ENCODE data around the gene LAD1.

Gene LAD1

DNA sequence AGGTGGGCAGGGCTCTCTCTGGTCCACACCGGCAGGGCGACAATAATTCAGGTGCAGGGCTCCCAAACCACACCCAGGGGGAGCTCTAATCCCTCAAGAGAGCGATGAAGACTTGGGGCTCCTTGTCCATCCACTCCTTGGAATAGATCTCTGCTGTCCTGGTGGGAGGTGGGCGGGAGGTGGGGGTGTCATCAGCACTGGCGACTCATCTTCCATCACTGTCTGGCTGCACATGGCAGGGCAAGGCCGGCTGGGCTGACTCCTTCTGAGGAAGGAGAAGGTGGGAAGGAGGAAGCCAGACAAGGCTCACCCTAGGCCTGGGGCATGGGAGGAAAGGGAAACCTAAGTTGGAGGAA lies 50.9 kb downstream of the LAD1 start:
- H3K27ac ChIP-seq (ENCODE audit: low read depth, low read length, severe bottlenecking): no peak overlapping the region
- no peaks in the 10 kb centered on the region for H3K36me3 ChIP-seq (ENCODE audit: control insufficient read depth, insufficient read depth, low read length)
- 0 to 24% methylated on average over 1 to 3 of the region's 6 CpGs for WGBS, 2 experiments (ENCODE audit: insufficient coverage in 2 of 2)
- no peak overlapping the region for H3K4me3 ChIP-seq (ENCODE audit: extremely low read depth, insufficient read depth, low read length, poor library complexity, severe bottlenecking)
- H3K9me3 ChIP-seq (ENCODE audit: control insufficient read depth, low read length): no peaks in the 10 kb centered on the region
- H3K4me1 ChIP-seq (ENCODE audit: control insufficient read depth, insufficient read depth, low read length, poor library complexity, severe bottlenecking): peaks cover 8% of the 10 kb centered on the region

GRCh38 chr1:201347498-201348210 lies 51.5 kb downstream of the LAD1 start:
- WGBS, 2 experiments (ENCODE audit: insufficient coverage in 2 of 2): 17 to 38% methylated on average over 2 to 7 of the region's 7 CpGs
- no peaks in the 10 kb centered on the region for H3K9me3 ChIP-seq (ENCODE audit: control insufficient read depth, low read length)
- H3K4me1 ChIP-seq (ENCODE audit: control insufficient read depth, insufficient read depth, low read length, poor library complexity, severe bottlenecking): peaks cover 8% of the 10 kb centered on the region
- no peaks in the 10 kb centered on the region for H3K36me3 ChIP-seq (ENCODE audit: control insufficient read depth, insufficient read depth, low read length)
- H3K27ac ChIP-seq (ENCODE audit: low read depth, low read length, severe bottlenecking): no peak overlapping the region
- no peak overlapping the region for H3K4me3 ChIP-seq (ENCODE audit: extremely low read depth, insufficient read depth, low read length, poor library complexity, severe bottlenecking)

DNA sequence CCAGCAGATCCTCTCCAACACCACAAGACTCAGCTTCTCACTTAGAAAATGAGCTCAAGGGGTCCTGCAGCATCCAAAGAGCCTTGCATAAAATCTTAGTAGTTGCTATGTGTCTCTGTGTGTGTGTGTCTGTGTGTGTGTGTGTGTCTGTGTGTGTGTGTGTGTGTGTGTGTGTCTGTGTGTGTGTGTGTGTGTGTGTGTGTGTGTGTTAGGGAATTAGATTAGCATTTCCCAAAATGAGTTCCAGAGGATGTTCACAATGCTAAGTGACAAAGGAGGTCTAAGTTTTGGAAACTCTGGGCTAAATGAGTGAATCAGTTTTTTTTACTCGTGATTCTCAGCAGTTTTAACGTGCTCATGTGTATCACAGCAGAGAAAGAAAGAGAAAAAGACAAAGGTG lies 52.1 kb downstream of the LAD1 start:
- no peak overlapping the region for H3K4me3 ChIP-seq (ENCODE audit: extremely low read depth, insufficient read depth, low read length, poor library complexity, severe bottlenecking)
- no peaks in the 10 kb centered on the region for H3K9me3 ChIP-seq (ENCODE audit: control insufficient read depth, low read length)
- no peaks in the 10 kb centered on the region for H3K36me3 ChIP-seq (ENCODE audit: control insufficient read depth, insufficient read depth, low read length)
- no peak overlapping the region for H3K27ac ChIP-seq (ENCODE audit: low read depth, low read length, severe bottlenecking)
- 15 to 44% methylated on average over 2 of the region's 2 CpGs for WGBS, 2 experiments (ENCODE audit: insufficient coverage in 2 of 2)
- peaks cover 8% of the 10 kb centered on the region for H3K4me1 ChIP-seq (ENCODE audit: control insufficient read depth, insufficient read depth, low read length, poor library complexity, severe bottlenecking)

DNA sequence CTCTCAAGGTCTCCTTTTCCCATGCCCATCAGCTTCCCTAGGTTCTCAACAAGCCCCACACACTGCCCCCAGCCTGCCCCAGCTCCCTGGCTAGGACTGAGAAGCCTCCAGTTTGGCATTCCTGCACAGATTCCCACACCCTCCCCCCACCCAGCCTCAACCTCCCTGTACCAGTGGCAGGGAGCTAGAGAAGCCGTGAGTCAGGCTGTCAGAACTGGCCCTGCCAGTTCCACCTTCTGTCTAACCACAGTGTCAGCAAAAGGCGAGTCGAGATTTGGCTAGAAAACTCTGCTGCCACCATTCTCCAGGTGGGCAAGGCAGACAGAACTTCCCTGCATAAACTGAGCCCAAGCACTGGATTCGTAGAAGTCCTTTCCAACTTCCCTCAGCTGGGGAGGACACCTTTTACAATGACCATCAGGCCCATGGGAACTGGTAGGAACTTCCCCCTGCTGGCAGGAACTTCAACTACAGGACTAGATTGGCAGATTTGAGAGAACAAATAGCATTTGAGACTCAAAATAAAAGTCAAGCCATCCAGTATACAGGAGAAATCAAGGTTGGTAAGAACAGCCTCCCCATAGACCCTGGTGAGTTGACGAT lies 52.7 kb downstream of the LAD1 start:
- Histone ChIP-seq H3K27ac (ENCODE audit: low read depth, low read length, severe bottlenecking) (no peak overlapping the region), H3K36me3 (ENCODE audit: control insufficient read depth, insufficient read depth, low read length) (no peaks in the 10 kb centered on the region), H3K4me1 (ENCODE audit: control insufficient read depth, insufficient read depth, low read length, poor library complexity, severe bottlenecking) (peaks cover 8% of the 10 kb centered on the region), H3K9me3 (ENCODE audit: control insufficient read depth, low read length) (no peaks in the 10 kb centered on the region), H3K4me3 (ENCODE audit: extremely low read depth, insufficient read depth, low read length, poor library complexity, severe bottlenecking) (no peak overlapping the region)
- 63 to 84% methylated on average over 4 to 5 of the region's 5 CpGs for WGBS, 2 experiments (ENCODE audit: insufficient coverage in 2 of 2)

GRCh38 chr1:201345081-201345355 lies 54.1 kb downstream of the LAD1 start:
- H3K9me3 ChIP-seq (ENCODE audit: control insufficient read depth, low read length): peaks cover 6% of the 10 kb centered on the region
- H3K27ac ChIP-seq (ENCODE audit: low read depth, low read length, severe bottlenecking): no peak overlapping the region
- H3K4me1 ChIP-seq (ENCODE audit: control insufficient read depth, insufficient read depth, low read length, poor library complexity, severe bottlenecking): peaks cover 8% of the 10 kb centered on the region
- H3K36me3 ChIP-seq (ENCODE audit: control insufficient read depth, insufficient read depth, low read length): no peaks in the 10 kb centered on the region
- H3K4me3 ChIP-seq (ENCODE audit: extremely low read depth, insufficient read depth, low read length, poor library complexity, severe bottlenecking): no peak overlapping the region
- 92 to 100% methylated on average over 4 of the region's 5 CpGs for WGBS, 2 experiments (ENCODE audit: insufficient coverage in 2 of 2)

DNA sequence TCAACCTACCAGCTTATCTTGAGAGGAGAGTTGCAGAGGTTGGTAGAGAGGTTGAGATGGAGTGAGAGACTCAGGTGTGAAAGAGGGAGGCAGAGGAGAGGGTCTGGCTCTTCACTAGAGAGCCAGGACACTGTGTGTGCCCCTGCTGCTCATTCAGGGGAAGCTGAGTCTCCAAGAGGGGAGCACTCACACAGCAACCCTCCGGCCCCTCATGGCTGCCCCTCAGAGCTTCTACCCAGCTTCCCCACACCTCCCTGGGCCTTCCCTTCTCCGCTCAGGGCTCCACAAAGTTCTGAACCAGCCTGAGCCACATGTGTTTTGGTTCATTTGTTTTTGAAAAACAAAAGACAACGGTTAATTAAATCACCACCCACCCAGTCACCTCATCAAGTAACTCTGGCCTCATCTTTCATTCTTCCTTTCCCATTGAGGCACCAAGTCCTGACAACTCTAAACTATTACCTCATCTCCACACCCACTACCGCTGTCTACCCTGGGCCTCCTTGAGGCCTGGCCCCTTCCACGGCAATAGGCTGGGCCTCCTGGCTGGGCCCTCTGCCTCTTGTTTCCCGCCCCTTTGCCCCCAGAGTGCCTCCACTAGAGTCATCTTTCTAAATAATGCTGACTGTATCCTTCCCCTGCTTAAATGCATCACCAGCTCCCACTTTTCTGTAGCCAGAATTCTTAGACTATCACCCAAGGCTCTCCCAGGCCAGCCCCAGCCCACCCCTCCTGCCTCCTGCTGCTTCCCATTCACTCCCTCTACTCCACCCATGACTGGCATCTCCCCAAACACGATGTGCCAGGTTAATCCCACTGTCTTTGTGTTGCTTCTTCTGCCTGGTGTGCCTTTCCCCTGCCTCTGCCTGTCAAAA lies 54.7 kb downstream of the LAD1 start:
- no peak overlapping the region for H3K27ac ChIP-seq (ENCODE audit: low read depth, low read length, severe bottlenecking)
- H3K4me1 ChIP-seq (ENCODE audit: control insufficient read depth, insufficient read depth, low read length, poor library complexity, severe bottlenecking): peaks cover 7% of the 10 kb centered on the region
- peaks cover 6% of the 10 kb centered on the region for H3K9me3 ChIP-seq (ENCODE audit: control insufficient read depth, low read length)
- no peaks in the 10 kb centered on the region for H3K36me3 ChIP-seq (ENCODE audit: control insufficient read depth, insufficient read depth, low read length)
- H3K4me3 ChIP-seq (ENCODE audit: extremely low read depth, insufficient read depth, low read length, poor library complexity, severe bottlenecking): no peak overlapping the region
- WGBS, 2 experiments (ENCODE audit: insufficient coverage in 2 of 2): 80 to 81% methylated on average over 4 to 6 of the region's 7 CpGs

DNA sequence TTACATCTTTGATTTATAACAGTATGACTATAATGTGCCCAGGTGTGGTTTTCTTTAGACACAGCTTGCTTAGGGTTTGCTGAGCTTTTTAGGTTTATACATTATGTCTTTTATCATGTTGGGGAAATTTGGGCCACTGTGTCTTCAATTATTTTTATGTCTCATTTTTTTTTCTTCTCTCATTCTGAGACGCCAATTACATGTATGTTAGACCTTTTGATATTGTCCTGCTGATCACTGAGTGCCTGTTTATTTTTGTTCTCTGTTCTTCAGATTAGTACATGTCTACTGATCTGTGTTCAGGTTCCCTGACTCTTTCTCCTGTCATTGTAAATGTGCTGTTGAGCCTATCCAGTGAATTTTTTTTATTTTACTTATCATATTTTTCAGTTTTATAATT lies 57.7 kb downstream of the LAD1 start:
- no peaks in the 10 kb centered on the region for H3K36me3 ChIP-seq (ENCODE audit: control insufficient read depth, insufficient read depth, low read length)
- 80% methylated on average over 1 of the region's 1 CpG; no CpG with 5 or more reads in 1 of the 2 experiments for WGBS, 2 experiments (ENCODE audit: insufficient coverage in 2 of 2)
- peaks cover 6% of the 10 kb centered on the region for H3K9me3 ChIP-seq (ENCODE audit: control insufficient read depth, low read length)
- H3K4me1 ChIP-seq (ENCODE audit: control insufficient read depth, insufficient read depth, low read length, poor library complexity, severe bottlenecking): no peaks in the 10 kb centered on the region
- no peak overlapping the region for H3K27ac ChIP-seq (ENCODE audit: low read depth, low read length, severe bottlenecking)
- H3K4me3 ChIP-seq (ENCODE audit: extremely low read depth, insufficient read depth, low read length, poor library complexity, severe bottlenecking): no peak overlapping the region

DNA sequence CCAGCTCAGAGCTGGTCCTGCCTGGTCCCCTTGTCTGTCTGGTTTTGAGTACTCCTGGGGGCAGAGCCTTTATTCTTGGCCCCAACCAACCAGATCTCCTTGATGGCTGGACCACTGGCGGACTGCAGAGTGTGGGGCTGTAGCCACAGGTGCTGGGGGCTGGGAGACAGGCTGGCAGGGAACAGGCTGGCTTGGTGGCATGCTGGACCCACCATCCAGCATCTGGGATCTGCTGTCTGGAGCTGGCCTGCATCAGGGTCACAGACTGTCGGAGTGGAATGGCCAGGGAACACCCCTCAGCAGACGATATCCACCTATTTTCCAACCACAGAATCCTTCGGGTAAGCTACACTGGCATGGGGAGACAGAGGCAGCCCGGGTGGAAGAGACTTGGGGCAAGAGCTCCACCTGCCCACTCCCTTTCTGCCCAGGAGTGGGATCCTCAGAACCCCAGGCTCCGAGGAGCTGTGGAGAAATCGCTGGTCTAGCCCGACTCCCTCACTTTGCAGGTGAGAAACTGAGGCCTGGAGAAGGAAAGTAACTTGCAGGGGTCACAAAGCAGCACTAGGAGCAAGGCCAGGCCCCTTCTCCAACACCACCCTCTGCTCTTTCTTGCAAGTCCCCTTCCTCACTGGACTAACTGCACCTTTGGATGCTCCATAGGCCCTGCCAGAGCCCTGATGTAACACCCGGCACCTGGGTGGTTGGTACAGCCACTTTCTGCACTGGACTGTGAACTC lies 62.2 kb downstream of the LAD1 start:
- H3K36me3 ChIP-seq (ENCODE audit: control insufficient read depth, insufficient read depth, low read length): no peaks in the 10 kb centered on the region
- peaks cover 6% of the 10 kb centered on the region for H3K9me3 ChIP-seq (ENCODE audit: control insufficient read depth, low read length)
- H3K4me1 ChIP-seq (ENCODE audit: control insufficient read depth, insufficient read depth, low read length, poor library complexity, severe bottlenecking): no peaks in the 10 kb centered on the region
- H3K4me3 ChIP-seq (ENCODE audit: extremely low read depth, insufficient read depth, low read length, poor library complexity, severe bottlenecking): no peak overlapping the region
- 84 to 92% methylated on average over 4 to 6 of the region's 9 CpGs for WGBS, 2 experiments (ENCODE audit: insufficient coverage in 2 of 2)
- H3K27ac ChIP-seq (ENCODE audit: low read depth, low read length, severe bottlenecking): no peak overlapping the region

DNA sequence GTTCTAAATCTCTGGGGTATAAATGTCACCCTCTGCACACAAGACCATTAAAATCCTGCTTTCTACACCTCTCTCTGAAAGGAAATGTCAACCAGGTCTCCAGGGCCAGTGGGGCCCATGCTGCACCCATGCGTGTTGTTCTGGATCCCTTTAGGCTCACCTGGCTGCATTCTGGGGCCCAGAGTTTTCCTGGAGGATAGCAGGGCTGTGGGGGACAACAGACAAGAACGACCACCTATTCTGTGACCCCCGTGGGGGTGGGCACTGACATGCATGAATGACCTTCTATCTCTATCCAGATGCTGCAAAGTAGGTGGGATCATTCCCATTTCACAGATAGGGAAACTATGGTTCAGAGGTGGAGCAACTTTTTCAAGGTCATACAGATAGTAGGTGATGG lies 63.2 kb downstream of the LAD1 start:
- H3K4me1 ChIP-seq (ENCODE audit: control insufficient read depth, insufficient read depth, low read length, poor library complexity, severe bottlenecking): no peaks in the 10 kb centered on the region
- H3K36me3 ChIP-seq (ENCODE audit: control insufficient read depth, insufficient read depth, low read length): no peaks in the 10 kb centered on the region
- H3K4me3 ChIP-seq (ENCODE audit: extremely low read depth, insufficient read depth, low read length, poor library complexity, severe bottlenecking): no peak overlapping the region
- peaks cover 1% of the 10 kb centered on the region for H3K9me3 ChIP-seq (ENCODE audit: control insufficient read depth, low read length)
- 67 to 87% methylated on average over 1 to 3 of the region's 3 CpGs for WGBS, 2 experiments (ENCODE audit: insufficient coverage in 2 of 2)
- no peak overlapping the region for H3K27ac ChIP-seq (ENCODE audit: low read depth, low read length, severe bottlenecking)

DNA sequence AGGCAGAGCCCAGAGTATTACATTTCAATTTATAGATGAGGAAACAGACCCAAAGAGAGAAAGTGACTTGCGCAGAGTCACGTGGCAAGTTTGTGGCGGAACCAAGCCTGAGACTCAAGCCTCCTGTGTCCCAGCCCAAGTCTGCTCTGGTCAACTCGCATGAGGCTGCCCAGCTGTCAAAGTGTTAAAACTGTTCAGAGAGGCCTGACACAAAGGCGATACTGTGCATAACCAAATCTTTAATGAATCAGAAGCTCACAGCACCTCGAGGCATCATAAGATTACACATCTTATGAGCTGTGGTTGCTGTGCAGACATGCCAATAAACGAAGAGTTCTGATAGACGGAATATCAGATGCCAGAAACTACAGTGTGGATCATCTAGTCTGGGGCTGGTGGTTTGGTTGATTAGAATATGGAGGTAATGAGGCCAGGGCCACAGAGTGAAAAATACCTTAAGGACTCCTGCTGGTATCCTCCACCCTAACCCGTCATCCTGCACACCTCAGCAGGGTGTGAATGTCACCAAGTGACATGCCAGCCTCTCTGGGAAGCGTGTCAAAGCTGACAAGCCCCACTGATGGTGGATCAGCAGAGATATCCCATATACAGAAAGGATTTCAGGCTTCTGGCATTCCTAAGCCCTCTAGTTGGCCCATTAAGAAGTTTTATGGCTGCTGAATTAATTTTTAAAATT lies 63.8 kb downstream of the LAD1 start:
- H3K36me3 ChIP-seq (ENCODE audit: control insufficient read depth, insufficient read depth, low read length): no peaks in the 10 kb centered on the region
- H3K4me3 ChIP-seq (ENCODE audit: extremely low read depth, insufficient read depth, low read length, poor library complexity, severe bottlenecking): no peak overlapping the region
- no peaks in the 10 kb centered on the region for H3K4me1 ChIP-seq (ENCODE audit: control insufficient read depth, insufficient read depth, low read length, poor library complexity, severe bottlenecking)
- WGBS, 2 experiments (ENCODE audit: insufficient coverage in 2 of 2): 88 to 94% methylated on average over 9 to 10 of the region's 10 CpGs
- no peaks in the 10 kb centered on the region for H3K9me3 ChIP-seq (ENCODE audit: control insufficient read depth, low read length)
- H3K27ac ChIP-seq (ENCODE audit: low read depth, low read length, severe bottlenecking): no peak overlapping the region

Measured in mesodermal cell (in vitro differentiated cells).